ENCODE measurements around the gene BOD1. TPM values are rescaled to one million over a fixed set of nuclear protein-coding genes. Genes with fewer than 3 reads are reported as not detected.
A peak's percentile ranks its signal among the peaks of the same experiment; 100 is the strongest.

The BOD1 gene
- total RNA-seq, 4 donors from 2014 or later: 62.4 to 86.0 (median 74.7) TPM

- H3K4me1 ChIP-seq: peaks cover 21 to 37% of the 10 kb centered on the region in 2 donors
- H3K36me3 ChIP-seq: no peaks in the 10 kb centered on the region
- H3K4me3 ChIP-seq (replicated peaks in 1 of 3): no peak overlapping the region
- intact Hi-C loops (cut with DNase I): no loop called here
- no peaks in the 10 kb centered on the region for H3K9me3 ChIP-seq
- 31 to 50% methylated on average over 10 of the region's 10 CpGs for WGBS, 2 donors
- H3K27ac ChIP-seq: peak overlapping the region; percentile 92 to 99 (median 93)
- no peaks in the 10 kb centered on the region for H3K27me3 ChIP-seq
- DNase-seq: peak; percentile 95
- TF ChIP-seq, protein P1, sequence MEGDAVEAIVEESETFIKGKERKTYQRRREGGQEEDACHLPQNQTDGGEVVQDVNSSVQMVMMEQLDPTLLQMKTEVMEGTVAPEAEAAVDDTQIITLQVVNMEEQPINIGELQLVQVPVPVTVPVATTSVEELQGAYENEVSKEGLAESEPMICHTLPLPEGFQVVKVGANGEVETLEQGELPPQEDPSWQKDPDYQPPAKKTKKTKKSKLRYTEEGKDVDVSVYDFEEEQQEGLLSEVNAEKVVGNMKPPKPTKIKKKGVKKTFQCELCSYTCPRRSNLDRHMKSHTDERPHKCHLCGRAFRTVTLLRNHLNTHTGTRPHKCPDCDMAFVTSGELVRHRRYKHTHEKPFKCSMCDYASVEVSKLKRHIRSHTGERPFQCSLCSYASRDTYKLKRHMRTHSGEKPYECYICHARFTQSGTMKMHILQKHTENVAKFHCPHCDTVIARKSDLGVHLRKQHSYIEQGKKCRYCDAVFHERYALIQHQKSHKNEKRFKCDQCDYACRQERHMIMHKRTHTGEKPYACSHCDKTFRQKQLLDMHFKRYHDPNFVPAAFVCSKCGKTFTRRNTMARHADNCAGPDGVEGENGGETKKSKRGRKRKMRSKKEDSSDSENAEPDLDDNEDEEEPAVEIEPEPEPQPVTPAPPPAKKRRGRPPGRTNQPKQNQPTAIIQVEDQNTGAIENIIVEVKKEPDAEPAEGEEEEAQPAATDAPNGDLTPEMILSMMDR (IDR thresholded peaks at IDR 0.05): no peak
- peak in 1 of 2 donors; percentile 65 for TF ChIP-seq POLR2A (IDR thresholded peaks at IDR 0.05)
These were observed 29.6 kb upstream of the BOD1 start for GRCh38 chr5:173645890-173646574.

- H3K27me3 ChIP-seq: no peaks in the 10 kb centered on the region
- 13 to 34% methylated on average over 4 to 5 of the region's 5 CpGs for WGBS, 2 donors
- no peak overlapping the region for H3K4me3 ChIP-seq (replicated peaks in 1 of 3)
- H3K9me3 ChIP-seq: no peaks in the 10 kb centered on the region
- intact Hi-C loops (cut with DNase I): no loop called here
- TF ChIP-seq, protein P1 (IDR thresholded peaks at IDR 0.05): no peak
- TF ChIP-seq POLR2A (IDR thresholded peaks at IDR 0.05): no peak
- peak; percentile 73 to 87 for DNase-seq
- H3K27ac ChIP-seq: peak overlapping the region; percentile 92 to 99 (median 93)
- no peaks in the 10 kb centered on the region for H3K36me3 ChIP-seq
- H3K4me1 ChIP-seq: peaks cover 21 to 37% of the 10 kb centered on the region in 2 donors
These were observed 29.0 kb upstream of the BOD1 start for GRCh38 chr5:173645437-173645807.

DNA sequence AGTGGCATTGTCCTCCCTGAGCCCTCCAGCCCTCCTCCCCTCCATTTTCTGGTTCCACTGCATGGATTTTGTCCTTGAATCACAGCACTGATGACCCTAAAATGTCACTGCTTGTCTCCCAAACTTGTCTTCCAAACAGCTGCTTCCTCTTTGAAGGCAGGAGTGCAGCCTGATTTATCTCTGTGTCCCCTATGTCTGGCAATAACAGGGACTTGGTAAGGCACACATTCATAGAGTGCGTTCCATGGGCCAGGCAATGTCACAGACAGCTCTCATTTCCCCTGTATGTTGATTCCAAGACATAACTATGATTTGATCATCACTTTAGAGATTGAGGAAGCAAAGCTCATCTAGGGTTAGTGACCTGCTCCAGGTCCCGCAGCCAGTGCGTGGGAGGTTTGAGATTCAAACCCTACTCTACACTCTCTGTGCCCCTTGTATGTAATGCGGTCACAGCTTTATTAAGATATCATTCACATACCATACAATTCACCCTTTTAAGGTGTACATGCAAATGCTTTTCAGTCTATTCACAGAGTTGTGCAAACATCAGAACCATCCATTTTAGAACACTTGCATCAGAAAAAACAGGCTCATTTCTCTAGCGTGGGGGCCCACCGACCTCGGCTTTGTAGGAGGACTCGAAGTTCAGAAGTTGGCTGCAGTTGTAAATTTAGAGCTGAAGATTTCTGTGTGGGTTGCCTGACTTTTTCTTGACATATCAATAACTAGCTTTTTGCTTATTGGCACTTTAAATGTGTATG lies 28.4 kb upstream of the BOD1 start:
- H3K27ac ChIP-seq: peak overlapping the region; percentile 92 to 99 (median 93)

DNA sequence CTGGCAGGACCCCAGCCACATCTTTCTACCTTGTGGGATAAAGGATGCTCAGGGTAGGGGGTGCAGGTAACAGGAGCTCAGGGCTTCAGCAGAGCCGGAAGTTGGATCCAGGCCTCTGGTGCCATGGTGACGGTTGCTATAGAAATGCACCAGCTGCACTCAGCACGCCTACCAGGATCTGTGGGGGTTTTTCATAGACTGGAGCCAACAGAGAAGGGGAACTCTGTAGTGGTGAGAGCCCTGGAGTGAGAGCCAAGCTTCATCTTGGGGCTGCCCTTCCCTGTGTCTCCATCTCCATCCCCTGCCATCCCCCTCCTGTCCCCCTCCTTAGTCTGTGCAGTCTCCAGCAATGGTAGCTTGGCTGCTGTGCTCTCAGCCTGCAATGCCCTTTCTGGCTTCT lies 27.5 kb upstream of the BOD1 start:
- TF ChIP-seq, protein P1 (IDR thresholded peaks at IDR 0.05): no peak
- TF ChIP-seq POLR2A (IDR thresholded peaks at IDR 0.05): no peak
- no peaks in the 10 kb centered on the region for H3K36me3 ChIP-seq
- H3K27me3 ChIP-seq: no peaks in the 10 kb centered on the region
- peak overlapping the region in 1 of 3 donors; percentile 99 for H3K27ac ChIP-seq
- intact Hi-C loops (cut with DNase I): no loop called here
- no peak overlapping the region for H3K4me3 ChIP-seq (replicated peaks in 1 of 3)
- H3K9me3 ChIP-seq: no peaks in the 10 kb centered on the region
- peak in 1 of 2 donors; percentile 27 for DNase-seq
- peaks cover 21 to 37% of the 10 kb centered on the region in 2 donors for H3K4me1 ChIP-seq
- 67 to 72% methylated on average over 3 of the region's 3 CpGs for WGBS, 2 donors

More for the DNA sequence above, 28.4 kb upstream of the BOD1 start:
- Histone ChIP-seq H3K36me3 (no peaks in the 10 kb centered on the region), H3K27me3 (no peaks in the 10 kb centered on the region), H3K4me1 (peaks cover 21 to 37% of the 10 kb centered on the region in 2 donors), H3K4me3 (replicated peaks in 1 of 3) (no peak overlapping the region), H3K9me3 (no peaks in the 10 kb centered on the region)
- intact Hi-C loops (cut with DNase I): no loop called here
- TF ChIP-seq, protein P1 (IDR thresholded peaks at IDR 0.05): no peak
- TF ChIP-seq POLR2A (IDR thresholded peaks at IDR 0.05): no peak
- peak in 1 of 2 donors; percentile 17 for DNase-seq
- WGBS, 2 donors: 54 to 65% methylated on average over 8 of the region's 8 CpGs

Data from thyroid gland (tissue), 4 donors.